HCT116 (cell line): ENCODE measurements around the gene DTX1.

Source experiments
- CTCF ChIP-seq, 3 experiments: fragments of 200-600 bp in 1 of 3; sonication (generic) in 1 of 3; IDR thresholded peaks in 2 of 3; conservative IDR thresholded peaks in 1 of 3; 2 replicates each; pipeline ENCODE4 v1.5.1; 2012 to 2017; ENCODE audit warnings: low read depth in 2 of 3, low read length in 2 of 3, antibody characterized with exemption in 1 of 3, borderline replicate concordance in 1 of 3, control low read depth in 1 of 3, mild to moderate bottlenecking in 1 of 3, mixed read lengths in 1 of 3, mixed run types in 1 of 3, moderate library complexity in 1 of 3; ENCODE audit not compliant: insufficient read depth in 1 of 3
- MAX ChIP-seq: IDR thresholded peaks from 2 replicates; pipeline ENCODE4 v1.6.1; 2012
- POLR2A ChIP-seq: IDR thresholded peaks from 2 replicates; pipeline ENCODE4 v1.7.0; 2011; ENCODE audit warnings: borderline replicate concordance; ENCODE audit not compliant: insufficient read depth, insufficient read length; ENCODE audit errors: extremely low read depth

- TF ChIP-seq CTCF (IDR thresholded peaks at IDR 0.05 in 2 of 3, conservative IDR thresholded peaks at IDR 0.05 in 1 of 3; ENCODE audit: borderline replicate concordance in 1 of 3, insufficient read depth in 1 of 3, low read depth in 2 of 3, low read length in 2 of 3) (no peak), POLR2A (no peak), MAX (no peak)
These were observed 61.6 kb downstream of the DTX1 start for GRCh38 chr12:113118142-113118541.
